Stomach smooth muscle (tissue), 2 donors: ENCODE measurements around the gene BST2.

Source experiments
- H3K27ac ChIP-seq: one replicate; pipeline ENCODE4 v1.7.0; 2013; ENCODE audit warnings: mild to moderate bottlenecking, low read length, inconsistent platforms
- H3K27me3 ChIP-seq, 2 donors: one replicate each; pipeline ENCODE4 v1.7.0; 2013; ENCODE audit warnings: low read length in 2 of 2; ENCODE audit not compliant: insufficient read depth in 2 of 2, control insufficient read depth in 1 of 2
- H3K36me3 ChIP-seq, 2 donors: one replicate each; pipeline ENCODE4 v1.7.0; 2013; ENCODE audit warnings: low read length in 2 of 2; ENCODE audit not compliant: control insufficient read depth in 2 of 2, insufficient read depth in 2 of 2
- H3K4me1 ChIP-seq: one replicate; pipeline ENCODE4 v1.7.0; 2013; ENCODE audit warnings: low read length; ENCODE audit not compliant: control insufficient read depth, insufficient read depth
- H3K4me3 ChIP-seq, 2 donors: one replicate each; pipeline ENCODE4 v1.7.0; 2013; ENCODE audit warnings: low read length in 2 of 2
- H3K9ac ChIP-seq, 2 donors: one replicate each; pipeline ENCODE4 v1.7.0; 2013; ENCODE audit warnings: low read length in 2 of 2, mild to moderate bottlenecking in 1 of 2
- H3K9me3 ChIP-seq, 2 donors: one replicate each; pipeline ENCODE4 v1.7.0; 2013; ENCODE audit warnings: low read length in 2 of 2; ENCODE audit not compliant: control insufficient read depth in 2 of 2
- donor health status: healthy.
- donor health status: Pancreatic carcinoma.

The BST2 gene

DNA sequence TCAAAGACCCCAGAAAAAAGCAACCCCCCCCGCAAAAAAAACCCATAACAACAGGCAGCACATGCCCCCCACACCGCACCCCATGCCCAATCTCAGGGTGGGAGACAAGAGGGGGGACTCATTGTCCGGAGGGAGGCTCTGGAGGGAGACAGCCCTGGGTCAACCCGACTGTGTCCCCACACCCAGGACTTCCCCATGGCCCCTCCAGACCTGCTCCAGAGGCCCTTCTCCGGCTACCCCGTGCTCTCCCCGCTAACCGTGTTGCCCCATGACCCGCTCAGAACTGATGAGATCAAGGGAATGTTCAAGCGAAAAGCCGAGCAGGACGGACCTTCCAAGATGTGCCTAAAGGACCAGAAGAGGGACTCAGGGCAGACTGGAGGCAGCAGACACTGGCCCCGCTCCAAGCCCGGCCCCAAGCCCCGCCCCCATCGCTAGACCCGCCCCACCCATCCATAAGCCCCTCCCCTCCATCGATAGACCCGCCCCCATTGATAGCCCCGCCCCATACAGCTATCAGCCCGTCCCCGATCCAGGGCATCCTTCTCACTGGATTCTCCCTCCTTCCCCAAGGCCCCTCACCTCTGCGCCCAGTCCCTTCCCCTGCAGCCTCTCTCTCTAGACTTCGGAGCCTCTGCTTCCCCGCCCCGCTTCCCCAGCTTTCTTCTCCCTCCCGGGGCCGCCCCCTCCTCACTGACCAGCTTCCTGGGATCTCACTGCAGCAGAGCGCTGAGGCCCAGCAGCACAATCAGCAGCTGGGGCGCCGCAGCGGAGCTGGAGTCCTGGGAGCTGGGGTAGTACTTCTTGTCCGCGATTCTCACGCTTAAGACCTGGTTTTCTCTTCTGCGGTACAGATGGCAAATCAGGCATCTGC lies 2.2 kb downstream of the BST2 start:
- H3K4me3 ChIP-seq: no peak overlapping the region
- no peaks in the 10 kb centered on the region for H3K36me3 ChIP-seq
- peaks cover 10% of the 10 kb centered on the region for H3K4me1 ChIP-seq
- H3K9me3 ChIP-seq: no peaks in the 10 kb centered on the region
- no peak overlapping the region for H3K27ac ChIP-seq
- no peaks in the 10 kb centered on the region for H3K27me3 ChIP-seq
- no peak overlapping the region for H3K9ac ChIP-seq

DNA sequence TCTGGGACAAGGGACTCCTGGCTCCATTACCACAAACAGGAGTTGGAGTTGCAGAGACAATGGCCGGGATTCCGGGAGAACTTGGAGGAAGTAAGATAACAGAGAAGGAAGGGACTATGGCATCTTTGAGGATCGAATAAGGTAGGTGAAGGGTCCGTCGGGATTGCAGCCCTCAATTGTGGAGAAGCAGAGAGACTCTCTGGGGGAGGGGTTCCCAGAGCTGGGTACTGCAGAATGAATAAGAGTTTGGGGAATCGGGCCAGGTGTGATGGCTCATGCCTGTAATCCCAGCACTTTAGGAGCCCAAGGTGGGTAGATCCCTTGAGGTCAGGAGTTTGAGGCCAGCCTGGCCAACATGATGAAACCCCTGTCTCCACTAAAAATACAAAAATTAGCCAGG lies 3.8 kb downstream of the BST2 start:
- Histone ChIP-seq H3K9me3 (no peaks in the 10 kb centered on the region), H3K27ac (no peak overlapping the region), H3K4me3 (no peak overlapping the region), H3K36me3 (no peaks in the 10 kb centered on the region), H3K27me3 (peaks cover 0 to 4% of the 10 kb centered on the region in 2 donors), H3K9ac (no peak overlapping the region), H3K4me1 (peaks cover 10% of the 10 kb centered on the region)

GRCh38 chr19:17398902-17399527 lies 6.4 kb downstream of the BST2 start:
- Histone ChIP-seq H3K36me3 (no peaks in the 10 kb centered on the region), H3K9ac (no peak overlapping the region), H3K9me3 (no peaks in the 10 kb centered on the region), H3K4me3 (no peak overlapping the region), H3K27ac (no peak overlapping the region), H3K27me3 (peaks cover 8 to 15% of the 10 kb centered on the region in 2 donors), H3K4me1 (peaks cover 2% of the 10 kb centered on the region)

- H3K4me1 ChIP-seq: peaks cover 17% of the 10 kb centered on the region
- no peak overlapping the region for H3K27ac ChIP-seq
- H3K9me3 ChIP-seq: no peaks in the 10 kb centered on the region
- H3K36me3 ChIP-seq: no peaks in the 10 kb centered on the region
- no peak overlapping the region for H3K4me3 ChIP-seq
- H3K27me3 ChIP-seq: peaks cover 13 to 36% of the 10 kb centered on the region in 2 donors
- no peak overlapping the region for H3K9ac ChIP-seq
These were observed 10.5 kb downstream of the BST2 start for GRCh38 chr19:17394891-17395415.

- H3K9me3 ChIP-seq: peaks cover 0 to 6% of the 10 kb centered on the region in 2 donors
- no peaks in the 10 kb centered on the region for H3K36me3 ChIP-seq
- no peak within 1 kb of the TSS for H3K27ac ChIP-seq
- H3K4me3 ChIP-seq: no peak within 1 kb of the TSS
- H3K4me1 ChIP-seq: peaks cover 17% of the 10 kb centered on the region
- peaks cover 13 to 36% of the 10 kb centered on the region in 2 donors for H3K27me3 ChIP-seq
- no peak within 1 kb of the TSS for H3K9ac ChIP-seq
These were observed 11.5 kb downstream of the BST2 start, which contains the start of gene CCDC194 for GRCh38 chr19:17393914-17394313. CCDC194 (minus strand) TSS chr19:17394196; CDS start chr19:17394158, 38 bp downstream.

- peaks cover 17% of the 10 kb centered on the region for H3K4me1 ChIP-seq
- no peak overlapping the region for H3K9ac ChIP-seq
- no peaks in the 10 kb centered on the region for H3K36me3 ChIP-seq
- peaks cover 13 to 36% of the 10 kb centered on the region in 2 donors for H3K27me3 ChIP-seq
- H3K27ac ChIP-seq: no peak overlapping the region
- no peak overlapping the region for H3K4me3 ChIP-seq
- peaks cover 0 to 7% of the 10 kb centered on the region in 2 donors for H3K9me3 ChIP-seq
These were observed 12.4 kb downstream of the BST2 start for GRCh38 chr19:17393002-17393401.

DNA sequence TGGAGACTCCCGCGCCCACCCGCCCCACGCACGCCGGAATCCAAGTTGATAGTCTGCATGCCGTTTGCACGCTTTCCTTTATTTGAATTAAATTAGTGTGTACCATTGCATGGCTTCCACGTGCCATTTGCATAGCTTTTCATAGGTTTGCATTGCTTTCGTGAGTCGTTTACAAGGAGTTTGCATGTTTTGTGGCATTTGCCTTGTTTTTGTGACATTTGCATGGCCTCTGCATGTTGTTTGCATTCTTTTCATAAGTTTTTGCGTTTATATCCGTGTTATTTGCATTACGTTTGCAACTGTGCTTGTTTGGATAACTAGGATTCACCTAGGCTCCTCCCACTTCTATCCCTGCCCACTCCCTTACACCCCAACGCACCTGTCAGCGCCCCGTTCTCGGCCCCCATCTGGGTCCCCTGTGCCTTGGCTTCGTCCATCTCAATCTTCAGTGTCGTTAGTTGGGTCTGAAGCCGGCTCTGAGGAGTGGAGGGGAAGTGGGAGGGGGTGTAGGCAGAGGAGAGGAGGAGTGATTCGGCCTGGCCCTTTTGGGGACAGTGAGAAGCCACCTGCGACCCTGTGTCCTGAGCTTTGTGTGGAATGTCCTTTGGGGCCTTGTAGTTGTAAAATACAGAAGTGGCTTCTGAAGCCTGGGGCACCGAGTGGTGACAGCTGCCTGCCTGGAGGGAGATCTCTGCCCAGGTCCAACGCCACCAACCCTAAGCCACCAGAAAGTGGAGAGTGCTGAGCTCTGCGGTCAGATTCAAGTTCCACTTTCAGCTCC lies 13.9 kb downstream of the BST2 start:
- H3K9ac ChIP-seq: peak overlapping the region in 1 of 2 donors; percentile 29
- peaks cover 13 to 31% of the 10 kb centered on the region in 2 donors for H3K27me3 ChIP-seq
- H3K36me3 ChIP-seq: no peaks in the 10 kb centered on the region
- peaks cover 17% of the 10 kb centered on the region for H3K4me1 ChIP-seq
- peak overlapping the region; percentile 66 to 69 for H3K4me3 ChIP-seq
- H3K27ac ChIP-seq: no peak overlapping the region
- peaks cover 0 to 7% of the 10 kb centered on the region in 2 donors for H3K9me3 ChIP-seq

GRCh38 chr19:17390665-17391370 lies 14.6 kb downstream of the BST2 start:
- Histone ChIP-seq H3K27me3 (peaks cover 13 to 31% of the 10 kb centered on the region in 2 donors), H3K36me3 (no peaks in the 10 kb centered on the region), H3K4me3 (peak overlapping the region; percentile 66 to 69), H3K9ac (peak overlapping the region in 1 of 2 donors; percentile 45), H3K4me1 (peaks cover 17% of the 10 kb centered on the region), H3K27ac (no peak overlapping the region), H3K9me3 (peaks cover 0 to 7% of the 10 kb centered on the region in 2 donors)

DNA sequence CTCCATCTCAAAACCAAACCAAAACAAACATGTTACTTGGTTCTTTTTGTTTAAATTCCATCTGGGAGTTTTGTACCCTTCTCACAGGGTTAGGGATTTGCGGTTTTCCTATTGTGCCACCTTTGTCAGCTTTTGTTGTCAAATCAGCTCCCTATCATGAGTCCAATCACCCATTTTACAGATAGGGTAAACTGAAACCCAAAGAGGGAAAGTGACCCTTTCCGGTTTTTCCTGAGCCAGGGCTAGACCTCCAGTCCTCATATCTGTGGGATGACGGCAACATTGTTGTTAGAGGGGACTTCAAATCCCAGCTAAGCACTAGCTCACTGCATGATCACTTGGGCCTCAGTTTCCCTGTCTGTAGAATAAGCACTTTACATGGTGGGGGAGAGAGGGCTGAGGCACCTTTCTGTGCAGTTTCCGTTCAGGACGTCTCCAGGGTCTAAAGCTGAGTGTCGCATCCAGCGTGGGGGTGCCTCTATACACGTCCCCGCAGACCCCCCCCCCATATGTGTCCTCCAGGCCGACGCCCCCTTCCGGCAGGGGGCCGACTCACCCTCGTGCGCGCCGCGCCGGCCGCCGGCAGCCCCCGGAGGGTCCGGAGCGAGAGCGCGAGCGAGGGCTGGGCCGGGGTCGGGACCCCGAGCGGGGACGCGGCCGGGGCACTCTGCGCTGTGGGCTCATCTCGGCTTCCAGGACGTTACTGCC lies 15.3 kb downstream of the BST2 start:
- Histone ChIP-seq H3K36me3 (no peaks in the 10 kb centered on the region), H3K9me3 (peaks cover 0 to 7% of the 10 kb centered on the region in 2 donors), H3K4me3 (peak overlapping the region; percentile 49 to 69), H3K9ac (peak overlapping the region in 1 of 2 donors; percentile 45), H3K4me1 (peaks cover 15% of the 10 kb centered on the region), H3K27ac (no peak overlapping the region), H3K27me3 (peaks cover 11 to 28% of the 10 kb centered on the region in 2 donors)
